SK-N-SH treated with all-trans-retinoic acid at 6 μM for 48 hours (cell line): ENCODE results near the gene OR5T1.

ENCODE experiments used
- ARNTL ChIP-seq: fragments of 450-650 bp; formaldehyde crosslinking; IDR thresholded peaks from 2 replicates; pipeline ENCODE4 v1.5.0; 2020; ENCODE audit warnings: low read depth, mild to moderate bottlenecking, moderate library complexity, borderline replicate concordance
- PATZ1 ChIP-seq: fragments of 250-450 bp; sonication (Bioruptor Pico); IDR thresholded peaks from 2 replicates; pipeline ENCODE4 v1.8.0; 2020; ENCODE audit warnings: mild to moderate bottlenecking, moderate library complexity, borderline replicate concordance
- TOX ChIP-seq: fragments of 250-450 bp; sonication (Bioruptor Pico); IDR thresholded peaks from 2 replicates; pipeline ENCODE4 v1.8.0; 2021; ENCODE audit warnings: mild to moderate bottlenecking, moderate library complexity, borderline replicate concordance
- TSHZ2 ChIP-seq: fragments of 250-450 bp; sonication (Bioruptor Pico); IDR thresholded peaks from 2 replicates; pipeline ENCODE4 v1.5.0; 2020; ENCODE audit warnings: mild to moderate bottlenecking, moderate library complexity
- ZFP3 ChIP-seq: fragments of 250-450 bp; sonication (Bioruptor Pico); IDR thresholded peaks from 2 replicates; pipeline ENCODE4 v1.5.0; 2020; ENCODE audit warnings: mild to moderate bottlenecking, moderate library complexity

- TF ChIP-seq PATZ1 (CRISPR knock-in tag) = no peak
- TF ChIP-seq TSHZ2 (CRISPR knock-in tag) = no peak
- TF ChIP-seq ARNTL = no peak
- no peak for TF ChIP-seq ZFP3
- no peak for TF ChIP-seq TOX (CRISPR knock-in tag)
Measured at GRCh38 chr11:56271092-56271491, 2.9 kb upstream of the OR5T1 start.
